Body of pancreas (tissue), 4 donors: ENCODE results near the gene ACACA.

Experiments
- POLR2A ChIP-seq, 3 donors: fragments of 450-650 bp; IDR thresholded peaks; one replicate each; pipeline ENCODE4 v1.6.1; 2016; ENCODE audit warnings: antibody characterized with exemption in 3 of 3, mild to moderate bottlenecking in 2 of 3
- TF ChIP-seq, protein P1 (sequence below), 7 experiments: fragments of 450-650 bp in 4 of 7; fragments of 200-600 bp in 3 of 7; sonication (generic) in 3 of 7; IDR thresholded peaks; one replicate each; pipeline ENCODE4 v1.5.1; 2016 to 2019; ENCODE audit warnings: antibody characterized with exemption in 7 of 7

DNA sequence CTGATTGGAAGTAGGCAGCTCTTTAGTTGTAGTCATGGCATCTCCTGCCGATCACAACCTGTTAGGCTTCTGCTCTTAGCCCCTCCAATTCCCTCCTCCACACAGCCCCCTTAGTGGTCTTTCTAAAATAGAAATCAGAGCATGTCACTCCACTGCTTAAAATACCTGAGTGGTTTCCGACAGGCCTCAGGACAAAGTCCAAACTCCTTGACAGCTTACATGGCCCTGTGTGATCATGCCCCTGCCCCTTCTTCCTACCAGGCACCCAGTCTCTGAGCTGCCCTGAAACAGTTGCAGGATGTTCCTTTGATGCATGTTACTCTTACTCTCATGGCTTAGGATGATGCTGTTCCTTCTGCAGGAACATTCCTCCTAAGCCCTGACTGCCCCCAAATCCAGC lies 310.6 kb downstream of the ACACA start:
- TF ChIP-seq, protein P1, sequence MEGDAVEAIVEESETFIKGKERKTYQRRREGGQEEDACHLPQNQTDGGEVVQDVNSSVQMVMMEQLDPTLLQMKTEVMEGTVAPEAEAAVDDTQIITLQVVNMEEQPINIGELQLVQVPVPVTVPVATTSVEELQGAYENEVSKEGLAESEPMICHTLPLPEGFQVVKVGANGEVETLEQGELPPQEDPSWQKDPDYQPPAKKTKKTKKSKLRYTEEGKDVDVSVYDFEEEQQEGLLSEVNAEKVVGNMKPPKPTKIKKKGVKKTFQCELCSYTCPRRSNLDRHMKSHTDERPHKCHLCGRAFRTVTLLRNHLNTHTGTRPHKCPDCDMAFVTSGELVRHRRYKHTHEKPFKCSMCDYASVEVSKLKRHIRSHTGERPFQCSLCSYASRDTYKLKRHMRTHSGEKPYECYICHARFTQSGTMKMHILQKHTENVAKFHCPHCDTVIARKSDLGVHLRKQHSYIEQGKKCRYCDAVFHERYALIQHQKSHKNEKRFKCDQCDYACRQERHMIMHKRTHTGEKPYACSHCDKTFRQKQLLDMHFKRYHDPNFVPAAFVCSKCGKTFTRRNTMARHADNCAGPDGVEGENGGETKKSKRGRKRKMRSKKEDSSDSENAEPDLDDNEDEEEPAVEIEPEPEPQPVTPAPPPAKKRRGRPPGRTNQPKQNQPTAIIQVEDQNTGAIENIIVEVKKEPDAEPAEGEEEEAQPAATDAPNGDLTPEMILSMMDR (IDR thresholded peaks at IDR 0.05) = no peak
- TF ChIP-seq POLR2A (IDR thresholded peaks at IDR 0.05) = no peak
